HFFc6 (cell line): ENCODE data around the gene PPP1CA. TPM values are rescaled to one million over a fixed set of nuclear protein-coding genes. Genes with fewer than 3 reads are reported as not detected.
"Not testable (repeated sequence)": the region's sequence is repeated elsewhere in the genome, so short reads cannot be mapped to it uniquely, and the experiment has no call there.

Source experiments
- DNase-seq: peaks from one replicate; pipeline ENCODE4 v3.0.0-alpha.2; 2018
- H3K27ac Mint-ChIP-seq: 2 replicates; pipeline ENCODE4 v1.8.0; 2020; ENCODE audit warnings: mild to moderate bottlenecking, mixed read lengths
- H3K27me3 Mint-ChIP-seq: 2 replicates; pipeline ENCODE4 v1.8.0; 2021; ENCODE audit warnings: mild to moderate bottlenecking, moderate library complexity, mixed read lengths; ENCODE audit not compliant: insufficient read depth
- H3K36me3 Mint-ChIP-seq: 2 replicates; pipeline ENCODE4 v1.8.0; 2021; ENCODE audit warnings: low read depth, mixed read lengths
- H3K4me1 Mint-ChIP-seq: 2 replicates; pipeline ENCODE4 v1.8.0; 2020; ENCODE audit warnings: low read depth, mixed read lengths
- H3K4me3 Mint-ChIP-seq: 2 replicates; pipeline ENCODE4 v1.8.0; 2020; ENCODE audit warnings: mild to moderate bottlenecking, moderate library complexity, mixed read lengths
- H3K9me3 Mint-ChIP-seq: 2 replicates; pipeline ENCODE4 v1.8.0; 2020; ENCODE audit warnings: mild to moderate bottlenecking, mixed read lengths
- CTCF ChIP-seq: fragments of 200-600 bp; sonication (generic); IDR thresholded peaks from 2 replicates; pipeline ENCODE4 v1.5.0; 2021; ENCODE audit warnings: antibody characterized with exemption, mild to moderate bottlenecking
- total RNA-seq, 6 experiments: library from RNA; stranded (reverse); fragmentation: NEBNext Ultra II Directional; extraction: Animal tissue kit (Norgen Biotek cat#: 25700); gene quantifications; 2 replicates in 1 of 6; 3 replicates in 5 of 6; pipeline ENCODE4 v1.2.3, GENCODE V29; 2021

The PPP1CA gene
- total RNA-seq, 6 experiments from 2014 or later = 162 to 191 (median 180) TPM

- no peak overlapping the region for H3K27ac Mint-ChIP-seq
- no peak for TF ChIP-seq CTCF
- peaks cover 6% of the 10 kb centered on the region; the same call in 1 of the 2 replicates for H3K36me3 Mint-ChIP-seq
- H3K9me3 Mint-ChIP-seq = no peaks in the 10 kb centered on the region
- DNase-seq = no peak
- no peak overlapping the region for H3K4me3 Mint-ChIP-seq
- H3K27me3 Mint-ChIP-seq = peaks cover 12% of the 10 kb centered on the region
- peaks cover 7% of the 10 kb centered on the region for H3K4me1 Mint-ChIP-seq
Measured at GRCh38 chr11:67405196-67405567, 3.5 kb upstream of the PPP1CA start.

- Mint-ChIP-seq H3K27me3 (peaks cover 9% of the 10 kb centered on the region), H3K4me3 (no peak overlapping the region), H3K9me3 (no peaks in the 10 kb centered on the region), H3K27ac (no peak overlapping the region), H3K36me3 (peaks cover 7% of the 10 kb centered on the region; the same call in 1 of the 2 replicates), H3K4me1 (peaks cover 9% of the 10 kb centered on the region)
- no peak for TF ChIP-seq CTCF
- DNase-seq = no peak
Measured at GRCh38 chr11:67404515-67405195, 3.0 kb upstream of the PPP1CA start.

- DNase-seq, H3K27me3 Mint-ChIP-seq, H3K4me3 Mint-ChIP-seq, H3K9me3 Mint-ChIP-seq, H3K27ac Mint-ChIP-seq, H3K36me3 Mint-ChIP-seq, H3K4me1 Mint-ChIP-seq: not testable (repeated sequence)
Measured at GRCh38 chr11:67403085-67403484, 1.4 kb upstream of the PPP1CA start.

- Mint-ChIP-seq H3K4me3 (peak overlapping the region; percentile 66), H3K27ac (peak overlapping the region; percentile 74)
- H3K27me3 Mint-ChIP-seq, DNase-seq, H3K4me1 Mint-ChIP-seq, H3K36me3 Mint-ChIP-seq, H3K9me3 Mint-ChIP-seq: not testable (repeated sequence)
Measured at GRCh38 chr11:67402192-67402839, 658 bp upstream of the PPP1CA start.

- H3K27me3 Mint-ChIP-seq = no peaks in the 10 kb centered on the region
Measured at GRCh38 chr11:67400942-67401494, 640 bp downstream of the PPP1CA start.

More at GRCh38 chr11:67400942-67401494, 640 bp downstream of the PPP1CA start:
- no peak for DNase-seq
- Mint-ChIP-seq H3K36me3 (peaks cover 7% of the 10 kb centered on the region; the same call in 1 of the 2 replicates), H3K27ac (no peak overlapping the region; the same call in 1 of the 2 replicates), H3K4me3 (peak overlapping the region; percentile 87), H3K9me3 (no peaks in the 10 kb centered on the region), H3K4me1 (peaks cover 9% of the 10 kb centered on the region)
- TF ChIP-seq CTCF = no peak; the same call in 1 of the 2 replicates
